K562 (cell line): ENCODE measurements around the gene SLC7A1. TPM values are rescaled to one million over a fixed set of nuclear protein-coding genes. Genes with fewer than 3 reads are reported as not detected.

Source experiments
- ATAC-seq: fragments of 200-7000 bp; cut with Tn5 transposase; 3 replicates; pipeline ENCODE4 v1.9.1; 2020; ENCODE audit warnings: moderate library complexity
- BruUV-seq: library from RNA; stranded (reverse); fragments of 400-500 nt; replicated peaks from 2 replicates; lab custom pipeline; 2021; lab: Mats Ljungman, UMichigan
- CTCF ChIA-PET: fragments of 300-600 bp; formaldehyde crosslinking; extraction: SDS; loops from one replicate; lab custom pipeline; 2021; ENCODE audit warnings: low intra/inter-chr PET ratio; lab: Yijun Ruan, JAX
- POLR2A ChIA-PET: fragments of 300-600, 350-650 bp; sonication (Branson Sonifier 250); formaldehyde crosslinking; extraction: SDS; loops from one replicate; lab custom pipeline; 2021; ENCODE audit warnings: antibody characterized with exemption, inconsistent platforms; lab: Yijun Ruan, JAX
- DNase-seq, 4 experiments: peaks; one replicate each; pipeline versions ENCODE4 v3.0.0 to v3.0.0-alpha.2; 2011 to 2018; ENCODE audit warnings: low spot score in 3 of 4, mixed read lengths in 3 of 4; ENCODE audit errors: extremely low read depth in 1 of 4
- FAIRE-seq: peaks from 2 replicates; lab custom pipeline; 2011; peaks lifted over from hg19 to GRCh38; lab: Jason Lieb, UNC
- H2AFZ ChIP-seq: 2 replicates; pipeline ENCODE4 v1.6.0; 2011; ENCODE audit warnings: low read depth, low read length, control low read depth, inconsistent platforms
- H3K27ac ChIP-seq: fragments of 200-600 bp; 3 replicates; pipeline ENCODE4 v1.8.0; 2011; ENCODE audit warnings: low read depth, mild to moderate bottlenecking, control low read depth, inconsistent platforms, low read length, moderate library complexity, mixed read lengths; ENCODE audit errors: extremely low read depth
- H3K27me3 ChIP-seq, 2 experiments: fragments of 300-600 bp in 1 of 2; 2 replicates in 1 of 2; 3 replicates in 1 of 2; pipeline versions ENCODE4 v1.6.0 to v1.8.0; 2011; ENCODE audit warnings: inconsistent platforms in 2 of 2, low read length in 2 of 2, mild to moderate bottlenecking in 1 of 2, mixed read lengths in 1 of 2, moderate library complexity in 1 of 2; ENCODE audit not compliant: control insufficient read depth in 2 of 2, insufficient read depth in 2 of 2
- H3K36me3 ChIP-seq: fragments of 300-600 bp; 3 replicates; pipeline ENCODE4 v1.8.0; 2011; ENCODE audit warnings: mild to moderate bottlenecking, low read length, inconsistent platforms; ENCODE audit not compliant: control insufficient read depth, insufficient read depth
- H3K4me1 ChIP-seq, 2 experiments: fragments of 200-600 bp in 1 of 2; replicated peaks in 1 of 2; 2 replicates in 1 of 2; 3 replicates in 1 of 2; pipeline versions ENCODE4 v1.5.1 to v1.8.0; 2011; ENCODE audit warnings: inconsistent platforms in 2 of 2, low read length in 2 of 2, mild to moderate bottlenecking in 1 of 2, mixed read lengths in 1 of 2, moderate library complexity in 1 of 2; ENCODE audit not compliant: control insufficient read depth in 2 of 2, insufficient read depth in 2 of 2
- H3K4me2 ChIP-seq: 2 replicates; pipeline ENCODE4 v1.6.1; 2011; ENCODE audit warnings: low read length, control low read depth, inconsistent platforms, mixed read lengths; ENCODE audit not compliant: insufficient read depth
- H3K4me3 ChIP-seq: fragments of 200-600 bp; sonication (generic), shearing (Covaris generic); 2 replicates; pipeline ENCODE4 v1.5.1; 2016; ENCODE audit warnings: control low read depth, inconsistent platforms
- H3K79me2 ChIP-seq: fragments of 200-600 bp; 3 replicates; pipeline ENCODE4 v1.8.0; 2011; ENCODE audit warnings: low read length, inconsistent platforms; ENCODE audit not compliant: control insufficient read depth, insufficient read depth
- H3K9ac ChIP-seq, 2 experiments: 2 replicates each; pipeline versions ENCODE4 v1.6.0 to v1.6.1; 2011; ENCODE audit warnings: low read depth in 2 of 2, low read length in 2 of 2, control low read depth in 1 of 2, inconsistent platforms in 1 of 2, mild to moderate bottlenecking in 1 of 2, mixed read lengths in 1 of 2; ENCODE audit not compliant: insufficient read depth in 1 of 2
- H3K9me1 ChIP-seq: one replicate; pipeline ENCODE4 v1.6.0; 2011; ENCODE audit warnings: inconsistent platforms, mild to moderate bottlenecking, low read length, moderate library complexity; ENCODE audit not compliant: control insufficient read depth, insufficient read depth
- H3K9me3 ChIP-seq: replicated peaks from 2 replicates; pipeline ENCODE4 v1.5.1; 2011; ENCODE audit warnings: low read depth, low read length, inconsistent platforms; ENCODE audit not compliant: control insufficient read depth, insufficient read depth
- H4K20me1 ChIP-seq: replicated peaks from 2 replicates; pipeline ENCODE4 v1.6.1; 2011; ENCODE audit warnings: low read length, inconsistent platforms, mixed read lengths; ENCODE audit not compliant: control insufficient read depth, insufficient read depth
- CBX5 ChIP-seq: IDR thresholded peaks from 2 replicates; pipeline ENCODE4 v1.6.1; 2014; ENCODE audit warnings: low read depth, borderline replicate concordance
- KAT2B ChIP-seq: IDR thresholded peaks from one replicate; pipeline ENCODE4 v1.6.1; 2012; ENCODE audit warnings: low read depth, mild to moderate bottlenecking, control low read depth, inconsistent platforms, low read length, moderate library complexity
- KAT7 ChIP-seq: sonication (generic); formaldehyde crosslinking; IDR thresholded peaks from 2 replicates; pipeline ENCODE4 v1.8.0; 2022; ENCODE audit warnings: missing genetic modification reagents, mild to moderate bottlenecking, borderline replicate concordance
- MBD1 ChIP-seq: fragments of 250-450 bp; sonication (Bioruptor Pico); IDR thresholded peaks from 2 replicates; pipeline ENCODE4 v1.8.0; 2022; ENCODE audit warnings: inconsistent platforms
- NEUROD1 ChIP-seq: fragments of 150-350 bp; IDR thresholded peaks from 2 replicates; pipeline ENCODE4 v1.6.1; 2014; ENCODE audit warnings: borderline replicate concordance, low read length, low read depth; ENCODE audit not compliant: partially characterized antibody
- PTBP1 ChIP-seq: fragments of 200-400 bp; formaldehyde crosslinking; IDR thresholded peaks from 2 replicates; pipeline ENCODE4 v1.6.1; 2017; ENCODE audit warnings: low read depth, low read length
- RBBP5 ChIP-seq: fragments of 200-600 bp; sonication (generic); IDR thresholded peaks from 2 replicates; pipeline ENCODE4 v1.6.1; 2012; ENCODE audit warnings: borderline replicate concordance, mild to moderate bottlenecking, low read length, control low read depth, inconsistent platforms; ENCODE audit not compliant: insufficient read depth, poor library complexity, severe bottlenecking
- TAF15 ChIP-seq: fragments of 200-400 bp; formaldehyde crosslinking; IDR thresholded peaks from 2 replicates; pipeline ENCODE4 v1.6.1; 2017; ENCODE audit warnings: mild to moderate bottlenecking, low read depth, low read length, moderate library complexity
- TCF7 ChIP-seq: sonication (generic); IDR thresholded peaks from 2 replicates; pipeline ENCODE4 v1.6.1; 2016; ENCODE audit warnings: antibody characterized with exemption, borderline replicate concordance
- ZFP36 ChIP-seq: fragments of 150-350 bp; IDR thresholded peaks from 2 replicates; pipeline ENCODE4 v1.6.1; 2018; ENCODE audit warnings: low read length, low read depth; ENCODE audit not compliant: partially characterized antibody
- ZFP91 ChIP-seq: sonication (generic); formaldehyde crosslinking; IDR thresholded peaks from 2 replicates; pipeline ENCODE4 v1.8.0; 2022; ENCODE audit warnings: mild to moderate bottlenecking, missing genetic modification reagents
- ZKSCAN8 ChIP-seq: fragments of 200-800 bp; sonication (Bioruptor generic); IDR thresholded peaks from 2 replicates; pipeline ENCODE4 v1.6.1; 2016; ENCODE audit warnings: missing genetic modification characterization, missing compliant biosample characterization
- ZNF134 ChIP-seq: fragments of 250-450 bp; sonication (Bioruptor Pico); conservative IDR thresholded peaks from 2 replicates; pipeline ENCODE4 v1.4.0; 2020
- ZNF3 ChIP-seq: fragments of 250-450 bp; sonication (Bioruptor Pico); IDR thresholded peaks from 2 replicates; pipeline ENCODE4 v1.5.0; 2021; ENCODE audit warnings: mild to moderate bottlenecking, moderate library complexity
- WGBS: fragments of 100-300 bp; shearing (Covaris generic); methylation state at CpG from one replicate; pipeline ENCODE4 v1.1.6; 2016; ENCODE audit warnings: low coverage, mixed read lengths; ENCODE audit not compliant: insufficient coverage; ENCODE audit errors: missing lambda C conversion rate; 5-methylcytosine and 5-hydroxymethylcytosine counted together
- in situ Hi-C: fragments of 300-500 bp; cut with MboI; formaldehyde crosslinking; loops from 4 replicates; pipeline ENCODE4 v1.15.0; 2018; ENCODE audit warnings: inconsistent platforms, mixed read lengths
- intact Hi-C: fragments of 100-400 bp; cut with micrococcal nuclease; formaldehyde crosslinking; loops from 2 replicates; pipeline ENCODE4 v1.14.2; 2022
- polyA plus RNA-seq, 8 experiments: library from polyadenylated mRNA; depleted of rRNA in 4 of 8; stranded (reverse) in 5 of 8; unstranded in 3 of 8; fragments of >200 nt; fragmentation: Nextera tagmentation in 2 of 8; fragmentation: Illumina TruSeq in 1 of 8; extraction: Ambion mirVana in 2 of 8; extraction: Trizol in 1 of 8; gene quantifications; 2 replicates each; pipeline versions ENCODE4 v1.2.1 to v1.2.3, GENCODE V29; 2011 to 2014; ENCODE audit warnings: inconsistent platforms in 1 of 8, missing spikeins in 1 of 8
- total RNA-seq, 7 experiments: library from RNA; depleted of rRNA in 6 of 7; stranded (reverse); fragments of >200 nt in 6 of 7; fragmentation: Illumina TruSeq in 2 of 7; extraction: Trizol in 2 of 7; gene quantifications; 2 replicates each; pipeline versions ENCODE4 v1.2.1 to v1.2.3, GENCODE V29; 2011 to 2021; ENCODE audit warnings: low replicate concordance in 1 of 7
- TF ChIP-seq, protein P1 (sequence below): IDR thresholded peaks from 2 replicates; pipeline ENCODE4 v1.6.1; 2011; ENCODE audit warnings: borderline replicate concordance, low read depth, mild to moderate bottlenecking, moderate library complexity, low read length; ENCODE audit not compliant: insufficient read depth, poor library complexity, severe bottlenecking

SLC7A1 gene
- total and polyA plus RNA-seq, 9 of the 15 experiments (the other 6 are each of a cell fraction or from before 2014, with no cell fraction given): 3.3 to 69.7 (median 10.8) TPM

DNA sequence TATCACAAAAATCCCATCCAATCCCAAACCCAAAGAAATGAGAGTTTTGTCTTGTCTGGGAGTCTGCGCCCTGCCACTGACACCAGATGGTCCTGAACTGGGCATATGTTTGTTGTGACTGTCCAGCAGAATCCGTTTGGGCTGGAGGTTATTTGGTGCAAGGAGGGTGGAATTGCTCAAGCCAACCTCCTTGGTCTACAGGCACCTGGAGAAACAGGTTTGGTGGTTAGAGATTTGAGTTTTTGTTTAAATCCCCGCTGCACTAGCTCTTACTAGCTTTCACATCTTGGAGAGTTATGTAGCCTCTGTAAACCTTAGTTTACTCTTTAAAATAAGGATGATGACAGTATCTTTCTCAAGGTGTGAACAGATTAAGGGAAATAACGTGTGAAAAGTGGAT, 101.7 kb downstream of the SLC7A1 start:
- CTCF ChIA-PET: no interaction called here
- H3K4me3 ChIP-seq: no peak overlapping the region
- no peak for TF ChIP-seq ZNF134 (CRISPR knock-in tag)
- TF ChIP-seq ZFP36: no peak
- TF ChIP-seq KAT2B: no peak
- TF ChIP-seq ZKSCAN8 (CRISPR knock-in tag): no peak
- TF ChIP-seq PTBP1: no peak
- TF ChIP-seq, protein P1, sequence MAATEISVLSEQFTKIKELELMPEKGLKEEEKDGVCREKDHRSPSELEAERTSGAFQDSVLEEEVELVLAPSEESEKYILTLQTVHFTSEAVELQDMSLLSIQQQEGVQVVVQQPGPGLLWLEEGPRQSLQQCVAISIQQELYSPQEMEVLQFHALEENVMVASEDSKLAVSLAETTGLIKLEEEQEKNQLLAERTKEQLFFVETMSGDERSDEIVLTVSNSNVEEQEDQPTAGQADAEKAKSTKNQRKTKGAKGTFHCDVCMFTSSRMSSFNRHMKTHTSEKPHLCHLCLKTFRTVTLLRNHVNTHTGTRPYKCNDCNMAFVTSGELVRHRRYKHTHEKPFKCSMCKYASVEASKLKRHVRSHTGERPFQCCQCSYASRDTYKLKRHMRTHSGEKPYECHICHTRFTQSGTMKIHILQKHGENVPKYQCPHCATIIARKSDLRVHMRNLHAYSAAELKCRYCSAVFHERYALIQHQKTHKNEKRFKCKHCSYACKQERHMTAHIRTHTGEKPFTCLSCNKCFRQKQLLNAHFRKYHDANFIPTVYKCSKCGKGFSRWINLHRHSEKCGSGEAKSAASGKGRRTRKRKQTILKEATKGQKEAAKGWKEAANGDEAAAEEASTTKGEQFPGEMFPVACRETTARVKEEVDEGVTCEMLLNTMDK: no peak
- TF ChIP-seq TAF15: no peak
- TF ChIP-seq MBD1: no peak
- no peak for TF ChIP-seq KAT7 (CRISPR knock-in tag)
- TF ChIP-seq ZNF3 (CRISPR knock-in tag): no peak
- TF ChIP-seq TCF7: no peak
- no peak for TF ChIP-seq ZFP91 (CRISPR knock-in tag)
- no peak for TF ChIP-seq CBX5
- TF ChIP-seq NEUROD1: no peak
- no peak for TF ChIP-seq RBBP5

More for the DNA sequence above, 101.7 kb downstream of the SLC7A1 start:
- Histone ChIP-seq H3K27ac (no peak overlapping the region), H3K4me1 (no peaks in the 10 kb centered on the region), H3K27me3 (peaks cover 6 to 43% of the 10 kb centered on the region in 2 experiments; a peak in 2 of 5 replicates), H2AFZ (no peak overlapping the region), H4K20me1 (no peaks in the 10 kb centered on the region), H3K9ac (no peak overlapping the region), H3K79me2 (no peaks in the 10 kb centered on the region), H3K9me1 (no peaks in the 10 kb centered on the region), H3K36me3 (no peaks in the 10 kb centered on the region), H3K9me3 (no peaks in the 10 kb centered on the region), H3K4me2 (no peak overlapping the region)
- intact Hi-C loops (no loop called here), in situ Hi-C loops (no loop called here)
- WGBS: 0% methylated on average over 4 of the region's 4 CpGs
- POLR2A ChIA-PET: interaction anchor here (1.0 kb wide), 1 partner anchor 12 kb away, joined by 6 read pairs; no protein-coding TSS in a partner anchor
- DNase-seq (no peak), ATAC-seq (no peak), FAIRE-seq (no peak)
- no TSS peak for BruUV-seq
